Fibroblast of lung (primary cell): ENCODE measurements around the gene CRYBG1. TPM values are rescaled to one million over a fixed set of nuclear protein-coding genes. Genes with fewer than 3 reads are reported as not detected.
A peak's percentile ranks its signal among the peaks of the same experiment; 100 is the strongest.

ENCODE experiments used
- DNase-seq, 2 donors: peaks; one replicate each; pipeline versions ENCODE4 v3.0.0 to v3.0.0-alpha.2; 2010; ENCODE audit warnings: low read depth in 2 of 2
- H2AFZ ChIP-seq: 2 replicates; pipeline ENCODE4 v1.5.1; 2012; ENCODE audit warnings: low read length, control low read depth, inconsistent platforms
- H3K27ac ChIP-seq: 2 replicates; pipeline ENCODE4 v1.5.1; 2011; ENCODE audit warnings: low read length, control low read depth; ENCODE audit not compliant: insufficient read depth
- H3K27me3 ChIP-seq: 2 replicates; pipeline ENCODE4 v1.5.1; 2011; ENCODE audit warnings: mild to moderate bottlenecking, low read length; ENCODE audit not compliant: control insufficient read depth, insufficient read depth
- H3K36me3 ChIP-seq: 2 replicates; pipeline ENCODE4 v1.5.1; 2011; ENCODE audit warnings: low read length; ENCODE audit not compliant: control insufficient read depth, insufficient read depth
- H3K4me1 ChIP-seq: 2 replicates; pipeline ENCODE4 v1.5.1; 2011; ENCODE audit warnings: low read length; ENCODE audit not compliant: control insufficient read depth, insufficient read depth; ENCODE audit errors: extremely low read depth
- H3K4me2 ChIP-seq: 2 replicates; pipeline ENCODE4 v1.5.1; 2011; ENCODE audit warnings: low read length, control low read depth; ENCODE audit not compliant: insufficient read depth; ENCODE audit errors: extremely low read depth
- H3K4me3 ChIP-seq, 4 experiments: fragments of 200-600 bp in 1 of 4; sonication (generic) in 1 of 4; replicated peaks in 1 of 4; 2 replicates each; pipeline ENCODE4 v1.5.1; 2011 to 2016; ENCODE audit warnings: low read length in 4 of 4, low read depth in 3 of 4, mild to moderate bottlenecking in 3 of 4, control low read depth in 2 of 4, inconsistent platforms in 1 of 4, mixed read lengths in 1 of 4; ENCODE audit not compliant: insufficient read depth in 1 of 4; ENCODE audit errors: control extremely low read depth in 1 of 4
- H3K79me2 ChIP-seq: 2 replicates; pipeline ENCODE4 v1.5.1; 2012; ENCODE audit warnings: mild to moderate bottlenecking, low read length, inconsistent platforms; ENCODE audit not compliant: control insufficient read depth, insufficient read depth
- H3K9ac ChIP-seq: 2 replicates; pipeline ENCODE4 v1.5.1; 2011; ENCODE audit warnings: mild to moderate bottlenecking, low read length, control low read depth; ENCODE audit not compliant: insufficient read depth
- H3K9me3 ChIP-seq: 2 replicates; pipeline ENCODE4 v1.5.1; 2012; ENCODE audit warnings: low read depth, low read length; ENCODE audit not compliant: control insufficient read depth, insufficient read depth
- H4K20me1 ChIP-seq: 2 replicates; pipeline ENCODE4 v1.5.1; 2011; ENCODE audit warnings: low read length; ENCODE audit not compliant: control insufficient read depth, insufficient read depth; ENCODE audit errors: extremely low read depth
- CTCF ChIP-seq, 2 donors: IDR thresholded peaks in 1 of 2; conservative IDR thresholded peaks in 1 of 2; 1 replicate in 1 of 2; 2 replicates in 1 of 2; pipeline ENCODE4 v1.5.1; 2011 to 2012; ENCODE audit warnings: low read length in 2 of 2, control low read depth in 1 of 2, inconsistent platforms in 1 of 2, low read depth in 1 of 2, mild to moderate bottlenecking in 1 of 2
- EZH2 ChIP-seq: IDR thresholded peaks from 2 replicates; pipeline ENCODE4 v1.5.1; 2012; ENCODE audit warnings: low read length, control low read depth, mild to moderate bottlenecking; ENCODE audit errors: missing control alignments
- polyA plus RNA-seq, 2 donors: library from polyadenylated mRNA; depleted of rRNA in 1 of 2; stranded (reverse) in 1 of 2; unstranded in 1 of 2; fragments of >200 nt; gene quantifications; 2 replicates each; pipeline ENCODE4 v1.2.1, GENCODE V29; 2011 to 2012; ENCODE audit warnings: missing spikeins in 1 of 2
- total RNA-seq: library from RNA; depleted of rRNA; stranded (reverse); fragments of >200 nt; gene quantifications from 2 replicates; pipeline ENCODE4 v1.2.1, GENCODE V29; 2014

The CRYBG1 gene
- total and polyA plus RNA-seq, 2 donors (not counting 1 experiment from before 2014, with no cell fraction given) = 4.3 to 10.1 TPM

GRCh38 chr6:106363401-106364138, 3.1 kb downstream of the CRYBG1 start:
- Histone ChIP-seq H3K9me3 (no peaks in the 10 kb centered on the region), H3K4me1 (no peaks in the 10 kb centered on the region), H3K4me3 (no peak overlapping the region), H4K20me1 (no peaks in the 10 kb centered on the region), H3K4me2 (no peak overlapping the region), H3K27me3 (peaks cover 24% of the 10 kb centered on the region), H3K36me3 (no peaks in the 10 kb centered on the region), H3K79me2 (no peaks in the 10 kb centered on the region), H3K9ac (no peak overlapping the region), H3K27ac (no peak overlapping the region), H2AFZ (no peak overlapping the region)
- DNase-seq = peak in 1 of 2 donors; percentile 45
- TF ChIP-seq EZH2 (no peak), CTCF (conservative IDR thresholded peaks at IDR 0.05 in 1 of 2, IDR thresholded peaks at IDR 0.05 in 1 of 2; ENCODE audit: low read depth in 1 of 2, low read length in 2 of 2) (no peak)

- Histone ChIP-seq H2AFZ (no peak overlapping the region), H3K79me2 (no peaks in the 10 kb centered on the region), H3K27ac (no peak overlapping the region), H3K9ac (no peak overlapping the region), H3K9me3 (no peaks in the 10 kb centered on the region), H3K4me2 (no peak overlapping the region), H3K27me3 (peaks cover 5% of the 10 kb centered on the region), H3K4me3 (no peak overlapping the region), H3K4me1 (no peaks in the 10 kb centered on the region), H3K36me3 (no peaks in the 10 kb centered on the region), H4K20me1 (no peaks in the 10 kb centered on the region)
- DNase-seq = no peak
- TF ChIP-seq EZH2 = no peak
- TF ChIP-seq CTCF (conservative IDR thresholded peaks at IDR 0.05 in 1 of 2, IDR thresholded peaks at IDR 0.05 in 1 of 2; ENCODE audit: low read depth in 1 of 2, low read length in 2 of 2) = no peak
These were observed 9.2 kb downstream of the CRYBG1 start for GRCh38 chr6:106369739-106370138.

GRCh38 chr6:106370639-106371038, 10.1 kb downstream of the CRYBG1 start:
- no peak overlapping the region for H3K9ac ChIP-seq
- H3K27me3 ChIP-seq = peaks cover 2% of the 10 kb centered on the region
- no peaks in the 10 kb centered on the region for H3K79me2 ChIP-seq
- no peaks in the 10 kb centered on the region for H4K20me1 ChIP-seq
- no peak overlapping the region for H3K4me3 ChIP-seq
- no peaks in the 10 kb centered on the region for H3K36me3 ChIP-seq
- TF ChIP-seq CTCF (conservative IDR thresholded peaks at IDR 0.05 in 1 of 2, IDR thresholded peaks at IDR 0.05 in 1 of 2; ENCODE audit: low read depth in 1 of 2, low read length in 2 of 2) (no peak), EZH2 (no peak)
- no peak overlapping the region for H3K27ac ChIP-seq
- H3K4me2 ChIP-seq = no peak overlapping the region
- H3K4me1 ChIP-seq = no peaks in the 10 kb centered on the region
- no peak for DNase-seq
- no peak overlapping the region for H2AFZ ChIP-seq
- H3K9me3 ChIP-seq = no peaks in the 10 kb centered on the region
